Muscle layer of duodenum (tissue), 2 donors: ENCODE measurements around the gene ACTMAP.

Experiments used
- H3K27ac ChIP-seq: one replicate; pipeline ENCODE4 v1.7.0; 2013; ENCODE audit warnings: mild to moderate bottlenecking, low read length
- H3K27me3 ChIP-seq: one replicate; pipeline ENCODE4 v1.7.0; 2013; ENCODE audit warnings: low read depth, mild to moderate bottlenecking, control low read depth, low read length
- H3K36me3 ChIP-seq, 2 donors: one replicate each; pipeline ENCODE4 v1.7.0; 2013; ENCODE audit warnings: low read length in 2 of 2, control low read depth in 1 of 2, mild to moderate bottlenecking in 1 of 2; ENCODE audit not compliant: insufficient read depth in 2 of 2, control insufficient read depth in 1 of 2
- H3K4me1 ChIP-seq, 2 donors: one replicate each; pipeline ENCODE4 v1.7.0; 2013; ENCODE audit warnings: low read length in 2 of 2, mild to moderate bottlenecking in 2 of 2, control low read depth in 1 of 2, moderate library complexity in 1 of 2; ENCODE audit not compliant: insufficient read depth in 2 of 2, control insufficient read depth in 1 of 2
- H3K4me3 ChIP-seq, 2 donors: one replicate each; pipeline ENCODE4 v1.7.0; 2013; ENCODE audit warnings: low read length in 2 of 2, low read depth in 1 of 2, mild to moderate bottlenecking in 1 of 2
- H3K9me3 ChIP-seq, 2 donors: one replicate each; pipeline ENCODE4 v1.7.0; 2013; ENCODE audit warnings: low read length in 2 of 2, control low read depth in 1 of 2, mild to moderate bottlenecking in 1 of 2; ENCODE audit not compliant: control insufficient read depth in 1 of 2
- donor health status: healthy.

ACTMAP gene

GRCh38 chr19:40701758-40702157 lies 48.5 kb downstream of the ACTMAP start:
- H3K4me3 ChIP-seq = no peak overlapping the region
- no peaks in the 10 kb centered on the region for H3K27me3 ChIP-seq
- H3K9me3 ChIP-seq = no peaks in the 10 kb centered on the region
- H3K4me1 ChIP-seq = peaks cover 0 to 4% of the 10 kb centered on the region in 2 donors
- H3K27ac ChIP-seq = no peak overlapping the region
- peaks cover 40 to 60% of the 10 kb centered on the region in 2 donors for H3K36me3 ChIP-seq

DNA sequence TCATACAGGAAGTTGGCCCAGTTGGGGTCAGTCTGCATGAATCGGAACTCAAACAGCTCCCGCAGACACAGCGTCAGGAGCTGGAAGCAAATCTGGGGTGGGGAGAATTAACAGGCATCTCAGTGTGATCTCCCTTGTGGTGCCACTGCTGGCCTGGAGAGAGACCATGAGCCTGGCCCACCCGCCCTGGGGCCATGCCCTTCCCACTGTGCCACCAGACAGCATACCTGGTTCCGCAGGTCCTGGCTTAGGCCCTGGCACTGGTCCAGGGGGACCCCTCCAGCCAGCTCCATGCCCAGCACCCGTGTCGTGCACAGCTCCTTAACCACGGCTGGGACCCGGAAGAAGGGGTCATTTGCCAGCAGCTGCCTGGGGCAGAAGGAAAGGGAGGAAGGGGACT lies 50.2 kb downstream of the ACTMAP start:
- Histone ChIP-seq H3K27ac (no peak overlapping the region), H3K4me1 (peaks cover 0 to 4% of the 10 kb centered on the region in 2 donors), H3K4me3 (no peak overlapping the region), H3K36me3 (peaks cover 38 to 62% of the 10 kb centered on the region in 2 donors), H3K9me3 (no peaks in the 10 kb centered on the region), H3K27me3 (no peaks in the 10 kb centered on the region)

DNA sequence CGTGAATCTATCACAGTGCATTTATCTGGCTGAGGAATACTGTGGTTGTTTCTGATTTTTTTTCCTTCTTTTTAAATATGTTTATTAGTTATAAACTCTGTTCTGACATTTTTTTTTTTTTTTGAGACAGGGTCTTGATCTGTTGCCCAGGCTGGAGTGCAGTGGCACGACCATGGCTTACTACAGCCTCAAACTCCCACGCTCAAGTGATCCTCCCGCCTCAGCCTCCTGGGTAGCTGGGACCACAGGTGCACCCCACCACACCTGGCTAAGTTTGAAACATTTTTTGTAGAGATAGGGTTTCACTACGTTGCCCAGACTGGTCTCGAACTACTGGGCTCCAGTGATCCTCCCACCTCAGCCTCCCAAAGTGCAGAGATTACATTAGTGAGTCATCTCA lies 53.3 kb downstream of the ACTMAP start:
- peaks cover 22 to 59% of the 10 kb centered on the region in 2 donors for H3K36me3 ChIP-seq
- H3K4me3 ChIP-seq = no peak overlapping the region
- H3K9me3 ChIP-seq = no peaks in the 10 kb centered on the region
- H3K27ac ChIP-seq = no peak overlapping the region
- no peaks in the 10 kb centered on the region for H3K4me1 ChIP-seq
- no peaks in the 10 kb centered on the region for H3K27me3 ChIP-seq

- no peak overlapping the region for H3K4me3 ChIP-seq
- no peaks in the 10 kb centered on the region for H3K9me3 ChIP-seq
- H3K27ac ChIP-seq = no peak overlapping the region
- H3K4me1 ChIP-seq = no peaks in the 10 kb centered on the region
- H3K36me3 ChIP-seq = peaks cover 16 to 48% of the 10 kb centered on the region in 2 donors
- H3K27me3 ChIP-seq = no peaks in the 10 kb centered on the region
These were observed 54.4 kb downstream of the ACTMAP start for GRCh38 chr19:40695881-40696280.

DNA sequence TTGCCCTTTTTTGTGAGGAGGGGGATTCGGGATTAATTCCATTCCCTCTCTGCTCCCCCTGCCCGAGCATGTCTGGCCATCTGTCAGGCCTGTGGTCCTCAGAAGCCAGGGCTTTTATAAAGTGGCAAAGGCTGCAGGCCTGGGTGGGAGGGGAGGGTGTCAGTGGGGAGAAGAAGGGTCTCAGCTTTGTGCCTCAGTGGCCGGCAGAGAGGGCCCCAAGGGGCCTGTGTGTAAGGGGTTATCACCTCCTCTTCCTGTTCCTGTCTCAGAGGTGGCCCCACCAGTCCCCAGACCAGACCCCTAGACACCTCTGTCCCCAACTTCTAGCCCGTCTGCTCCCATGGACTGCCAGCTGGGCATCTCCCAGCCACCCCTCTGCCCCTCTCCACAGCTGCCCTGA lies 56.4 kb downstream of the ACTMAP start:
- no peak overlapping the region for H3K27ac ChIP-seq
- H3K36me3 ChIP-seq = peaks cover 8 to 36% of the 10 kb centered on the region in 2 donors
- no peak overlapping the region for H3K4me3 ChIP-seq
- H3K4me1 ChIP-seq = peaks cover 0 to 2% of the 10 kb centered on the region in 2 donors
- no peaks in the 10 kb centered on the region for H3K9me3 ChIP-seq
- no peaks in the 10 kb centered on the region for H3K27me3 ChIP-seq

GRCh38 chr19:40693150-40693788 lies 57.0 kb downstream of the ACTMAP start:
- Histone ChIP-seq H3K27ac (no peak overlapping the region), H3K4me1 (peaks cover 0 to 8% of the 10 kb centered on the region in 2 donors), H3K27me3 (no peaks in the 10 kb centered on the region), H3K36me3 (peaks cover 8 to 34% of the 10 kb centered on the region in 2 donors), H3K9me3 (no peaks in the 10 kb centered on the region), H3K4me3 (no peak overlapping the region)

DNA sequence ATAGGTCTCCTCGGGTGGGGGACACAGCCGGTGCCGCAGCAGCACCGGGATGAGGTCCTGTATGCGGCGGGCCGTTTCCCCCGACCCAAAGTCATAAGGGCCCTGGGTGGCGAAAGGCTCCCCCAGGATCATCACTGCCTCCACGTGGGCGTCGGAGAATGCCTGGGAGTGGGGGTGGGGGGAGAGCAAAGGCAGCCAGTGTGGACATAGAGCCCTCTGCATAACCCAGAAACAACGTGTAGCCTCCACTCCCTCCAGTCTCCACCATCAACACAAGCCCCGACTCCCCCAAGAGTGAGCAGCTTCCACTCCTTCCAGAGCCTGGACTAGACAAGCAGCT lies 58.1 kb downstream of the ACTMAP start:
- Histone ChIP-seq H3K36me3 (peaks cover 8 to 34% of the 10 kb centered on the region in 2 donors), H3K4me3 (no peak overlapping the region), H3K9me3 (no peaks in the 10 kb centered on the region), H3K27ac (no peak overlapping the region), H3K27me3 (no peaks in the 10 kb centered on the region), H3K4me1 (peaks cover 0 to 13% of the 10 kb centered on the region in 2 donors)

DNA sequence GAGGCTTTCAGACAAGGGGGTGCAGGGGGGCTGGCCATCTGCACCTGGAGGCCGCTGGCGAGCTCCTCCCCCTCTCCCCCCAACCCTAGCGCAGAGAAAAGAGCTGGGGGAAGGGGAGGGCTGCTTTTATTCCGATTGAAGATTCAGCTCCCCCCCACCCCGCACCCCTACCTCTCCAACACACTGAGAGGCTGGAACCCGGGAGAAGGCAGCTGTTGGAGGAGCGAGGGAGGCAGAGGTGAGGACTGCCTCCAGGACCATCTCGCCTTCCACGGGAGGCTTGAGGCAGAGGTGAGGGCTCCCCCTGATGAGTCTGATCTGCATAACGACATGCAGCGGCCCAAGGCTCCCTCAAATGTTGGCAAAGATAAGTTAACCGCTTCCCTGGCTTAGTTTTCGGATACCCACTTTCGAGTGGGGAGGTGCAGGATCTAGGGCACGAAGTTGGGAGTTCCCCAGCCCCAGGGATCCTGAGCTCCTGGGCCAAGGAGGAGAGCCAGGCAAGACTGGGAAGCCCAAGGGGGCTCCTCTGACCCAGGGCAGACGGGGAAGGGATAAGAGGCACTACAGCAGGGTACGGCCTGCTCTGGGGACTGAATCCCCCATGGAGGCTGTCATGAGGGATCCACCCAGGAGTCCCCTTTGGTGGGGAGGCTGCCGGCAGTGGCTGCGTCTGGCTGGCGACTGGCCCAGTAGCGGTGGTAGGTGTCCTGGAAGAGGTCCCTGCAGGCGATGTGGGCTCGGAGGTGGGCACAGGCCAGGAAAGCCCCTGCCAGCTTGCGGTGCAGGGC lies 58.7 kb downstream of the ACTMAP start:
- H3K27me3 ChIP-seq = no peaks in the 10 kb centered on the region
- H3K36me3 ChIP-seq = peaks cover 8 to 29% of the 10 kb centered on the region in 2 donors
- H3K4me3 ChIP-seq = peak overlapping the region in 1 of 2 donors; percentile 68

More for the DNA sequence above, 58.7 kb downstream of the ACTMAP start:
- peaks cover 0 to 13% of the 10 kb centered on the region in 2 donors for H3K4me1 ChIP-seq
- no peak overlapping the region for H3K27ac ChIP-seq
- H3K9me3 ChIP-seq = no peaks in the 10 kb centered on the region
